Measurements from ENCODE around the gene EPN2. TPM values are rescaled to one million over a fixed set of nuclear protein-coding genes. Genes with fewer than 3 reads are reported as not detected.

Gene EPN2
- total RNA-seq, 1 experiment from 2014 or later = 73.1 TPM

DNA sequence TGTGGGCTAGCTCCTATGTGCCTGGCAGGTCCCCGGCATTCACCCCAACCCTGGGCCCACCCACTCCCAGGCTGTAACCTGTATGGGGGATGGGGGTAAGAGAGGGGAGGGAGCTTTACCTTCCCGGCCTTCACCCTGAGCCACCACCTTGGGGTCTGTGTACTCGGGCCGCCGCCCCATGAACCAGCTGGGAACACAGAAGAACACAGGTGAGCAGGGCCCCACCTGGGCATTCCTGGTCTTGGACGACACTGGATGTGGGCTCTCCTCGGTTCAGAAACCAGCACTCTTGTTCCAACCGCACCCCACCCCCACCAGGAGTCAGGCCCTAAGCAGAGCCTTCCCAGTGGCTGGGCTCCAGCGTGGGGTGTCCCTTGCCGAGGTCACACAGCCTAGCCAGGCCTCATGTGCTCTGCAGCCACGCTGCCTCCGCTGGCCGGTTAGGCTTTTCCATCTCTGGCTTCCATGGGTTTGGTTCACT lies 106.5 kb downstream of the EPN2 start:
- Histone ChIP-seq H3K36me3 (ENCODE audit: control insufficient read depth in 1 of 2, insufficient read depth in 2 of 2, low read length in 2 of 2) (peaks cover 0 to under 1% of the 10 kb centered on the region in 2 experiments; a peak in 1 of 4 replicates), H3K27ac (ENCODE audit: low read depth, low read length) (no peak overlapping the region), H2AFZ (ENCODE audit: low read depth, low read length, poor library complexity, severe bottlenecking) (no peak overlapping the region), H3K4me1 (ENCODE audit: control insufficient read depth in 1 of 2, insufficient read depth in 2 of 2, low read length in 2 of 2) (peaks cover 26 to 33% of the 10 kb centered on the region in 2 experiments), H3K9me2 (ENCODE audit: insufficient read depth) (no peaks in the 10 kb centered on the region), H3K4me2 (ENCODE audit: low read length) (no peak overlapping the region), H3K9ac (ENCODE audit: low read length) (no peak overlapping the region), H3K4me3 (replicated peaks in 1 of 2; ENCODE audit: low read depth in 1 of 2, low read length in 2 of 2) (no peak overlapping the region), H3K9me3 (ENCODE audit: control insufficient read depth in 1 of 2, insufficient read depth in 1 of 2, low read depth in 1 of 2, low read length in 2 of 2) (no peaks in the 10 kb centered on the region), H3K79me2 (ENCODE audit: insufficient read depth, low read length) (no peaks in the 10 kb centered on the region), H3K27me3 (ENCODE audit: insufficient read depth, low read length) (no peaks in the 10 kb centered on the region), H4K20me1 (ENCODE audit: insufficient read depth) (no peaks in the 10 kb centered on the region)
- intact Hi-C loops (cut with micrococcal nuclease) = no loop called here
- POLR2A ChIA-PET = no interaction called here
- no peak for ATAC-seq
- CTCF ChIA-PET = no interaction called here
- TF ChIP-seq SRF (IDR thresholded peaks at IDR 0.05; ENCODE audit: low read depth) = no peak
- TF ChIP-seq, protein P1, sequence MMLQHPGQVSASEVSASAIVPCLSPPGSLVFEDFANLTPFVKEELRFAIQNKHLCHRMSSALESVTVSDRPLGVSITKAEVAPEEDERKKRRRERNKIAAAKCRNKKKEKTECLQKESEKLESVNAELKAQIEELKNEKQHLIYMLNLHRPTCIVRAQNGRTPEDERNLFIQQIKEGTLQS (IDR thresholded peaks at IDR 0.05) = no peak
- TF ChIP-seq CBX3 (IDR thresholded peaks at IDR 0.05; ENCODE audit: low read depth) = no peak
- TF ChIP-seq ZNF274 (IDR thresholded peaks at IDR 0.05; ENCODE audit: low read depth, low read length) = no peak
- no peak for TF ChIP-seq ELF1 (IDR thresholded peaks at IDR 0.05; ENCODE audit: borderline replicate concordance, low read depth)
- TF ChIP-seq SIN3A (IDR thresholded peaks at IDR 0.05; ENCODE audit: low read depth) = no peak
- TF ChIP-seq, protein P2, sequence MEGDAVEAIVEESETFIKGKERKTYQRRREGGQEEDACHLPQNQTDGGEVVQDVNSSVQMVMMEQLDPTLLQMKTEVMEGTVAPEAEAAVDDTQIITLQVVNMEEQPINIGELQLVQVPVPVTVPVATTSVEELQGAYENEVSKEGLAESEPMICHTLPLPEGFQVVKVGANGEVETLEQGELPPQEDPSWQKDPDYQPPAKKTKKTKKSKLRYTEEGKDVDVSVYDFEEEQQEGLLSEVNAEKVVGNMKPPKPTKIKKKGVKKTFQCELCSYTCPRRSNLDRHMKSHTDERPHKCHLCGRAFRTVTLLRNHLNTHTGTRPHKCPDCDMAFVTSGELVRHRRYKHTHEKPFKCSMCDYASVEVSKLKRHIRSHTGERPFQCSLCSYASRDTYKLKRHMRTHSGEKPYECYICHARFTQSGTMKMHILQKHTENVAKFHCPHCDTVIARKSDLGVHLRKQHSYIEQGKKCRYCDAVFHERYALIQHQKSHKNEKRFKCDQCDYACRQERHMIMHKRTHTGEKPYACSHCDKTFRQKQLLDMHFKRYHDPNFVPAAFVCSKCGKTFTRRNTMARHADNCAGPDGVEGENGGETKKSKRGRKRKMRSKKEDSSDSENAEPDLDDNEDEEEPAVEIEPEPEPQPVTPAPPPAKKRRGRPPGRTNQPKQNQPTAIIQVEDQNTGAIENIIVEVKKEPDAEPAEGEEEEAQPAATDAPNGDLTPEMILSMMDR (IDR thresholded peaks at IDR 0.05 in 2 of 3, conservative IDR thresholded peaks at IDR 0.05 in 1 of 3; ENCODE audit: borderline replicate concordance in 1 of 3, insufficient read depth in 1 of 3, low read depth in 2 of 3, low read length in 2 of 3) = no peak; a peak in 1 of 6 replicates
- TF ChIP-seq, protein P3, sequence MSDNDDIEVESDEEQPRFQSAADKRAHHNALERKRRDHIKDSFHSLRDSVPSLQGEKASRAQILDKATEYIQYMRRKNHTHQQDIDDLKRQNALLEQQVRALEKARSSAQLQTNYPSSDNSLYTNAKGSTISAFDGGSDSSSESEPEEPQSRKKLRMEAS (IDR thresholded peaks at IDR 0.05) = no peak
- no peak for TF ChIP-seq EGR1 (IDR thresholded peaks at IDR 0.05; ENCODE audit: low read depth)
- no peak for TF ChIP-seq YY1 (IDR thresholded peaks at IDR 0.05; ENCODE audit: extremely low read depth, insufficient replicate concordance, low read depth, low read length)
- TF ChIP-seq EZH2phosphoT487 (IDR thresholded peaks at IDR 0.05; ENCODE audit: borderline replicate concordance) = no peak
- TF ChIP-seq RAD21 (IDR thresholded peaks at IDR 0.05; ENCODE audit: low read depth) = no peak
- TF ChIP-seq FOSL1 (IDR thresholded peaks at IDR 0.05; ENCODE audit: low read depth) = no peak
- no peak for TF ChIP-seq POLR2A (IDR thresholded peaks at IDR 0.05; ENCODE audit: borderline replicate concordance, extremely low read depth, insufficient read depth, insufficient read length)
- TF ChIP-seq, protein P4, sequence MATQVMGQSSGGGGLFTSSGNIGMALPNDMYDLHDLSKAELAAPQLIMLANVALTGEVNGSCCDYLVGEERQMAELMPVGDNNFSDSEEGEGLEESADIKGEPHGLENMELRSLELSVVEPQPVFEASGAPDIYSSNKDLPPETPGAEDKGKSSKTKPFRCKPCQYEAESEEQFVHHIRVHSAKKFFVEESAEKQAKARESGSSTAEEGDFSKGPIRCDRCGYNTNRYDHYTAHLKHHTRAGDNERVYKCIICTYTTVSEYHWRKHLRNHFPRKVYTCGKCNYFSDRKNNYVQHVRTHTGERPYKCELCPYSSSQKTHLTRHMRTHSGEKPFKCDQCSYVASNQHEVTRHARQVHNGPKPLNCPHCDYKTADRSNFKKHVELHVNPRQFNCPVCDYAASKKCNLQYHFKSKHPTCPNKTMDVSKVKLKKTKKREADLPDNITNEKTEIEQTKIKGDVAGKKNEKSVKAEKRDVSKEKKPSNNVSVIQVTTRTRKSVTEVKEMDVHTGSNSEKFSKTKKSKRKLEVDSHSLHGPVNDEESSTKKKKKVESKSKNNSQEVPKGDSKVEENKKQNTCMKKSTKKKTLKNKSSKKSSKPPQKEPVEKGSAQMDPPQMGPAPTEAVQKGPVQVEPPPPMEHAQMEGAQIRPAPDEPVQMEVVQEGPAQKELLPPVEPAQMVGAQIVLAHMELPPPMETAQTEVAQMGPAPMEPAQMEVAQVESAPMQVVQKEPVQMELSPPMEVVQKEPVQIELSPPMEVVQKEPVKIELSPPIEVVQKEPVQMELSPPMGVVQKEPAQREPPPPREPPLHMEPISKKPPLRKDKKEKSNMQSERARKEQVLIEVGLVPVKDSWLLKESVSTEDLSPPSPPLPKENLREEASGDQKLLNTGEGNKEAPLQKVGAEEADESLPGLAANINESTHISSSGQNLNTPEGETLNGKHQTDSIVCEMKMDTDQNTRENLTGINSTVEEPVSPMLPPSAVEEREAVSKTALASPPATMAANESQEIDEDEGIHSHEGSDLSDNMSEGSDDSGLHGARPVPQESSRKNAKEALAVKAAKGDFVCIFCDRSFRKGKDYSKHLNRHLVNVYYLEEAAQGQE (IDR thresholded peaks at IDR 0.05; ENCODE audit: low read depth) = no peak
- TF ChIP-seq, protein P5, sequence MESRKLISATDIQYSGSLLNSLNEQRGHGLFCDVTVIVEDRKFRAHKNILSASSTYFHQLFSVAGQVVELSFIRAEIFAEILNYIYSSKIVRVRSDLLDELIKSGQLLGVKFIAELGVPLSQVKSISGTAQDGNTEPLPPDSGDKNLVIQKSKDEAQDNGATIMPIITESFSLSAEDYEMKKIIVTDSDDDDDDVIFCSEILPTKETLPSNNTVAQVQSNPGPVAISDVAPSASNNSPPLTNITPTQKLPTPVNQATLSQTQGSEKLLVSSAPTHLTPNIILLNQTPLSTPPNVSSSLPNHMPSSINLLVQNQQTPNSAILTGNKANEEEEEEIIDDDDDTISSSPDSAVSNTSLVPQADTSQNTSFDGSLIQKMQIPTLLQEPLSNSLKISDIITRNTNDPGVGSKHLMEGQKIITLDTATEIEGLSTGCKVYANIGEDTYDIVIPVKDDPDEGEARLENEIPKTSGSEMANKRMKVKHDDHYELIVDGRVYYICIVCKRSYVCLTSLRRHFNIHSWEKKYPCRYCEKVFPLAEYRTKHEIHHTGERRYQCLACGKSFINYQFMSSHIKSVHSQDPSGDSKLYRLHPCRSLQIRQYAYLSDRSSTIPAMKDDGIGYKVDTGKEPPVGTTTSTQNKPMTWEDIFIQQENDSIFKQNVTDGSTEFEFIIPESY (IDR thresholded peaks at IDR 0.05; ENCODE audit: extremely low read depth, insufficient replicate concordance, low read length) = no peak
- no peak for TF ChIP-seq TCF7L2 (IDR thresholded peaks at IDR 0.05; ENCODE audit: borderline replicate concordance, extremely low read depth, insufficient read depth, insufficient read length)
- no peak for DNase-seq (ENCODE audit: low read depth, low spot score)
- no TSS peak for BruUV-seq (replicated peaks)
- RAD21 ChIA-PET (ENCODE audit: low non-redundant PET in 1 of 2, low total read pairs in 2 of 2, uncharacterized antibody in 2 of 2, unreplicated experiment in 2 of 2) = interaction anchor here in 1 of 2 experiments (0.6 kb wide), 1 partner anchor 11 kb away, joined by 3 read pairs; no protein-coding TSS in a partner anchor
